Lower lobe of right lung (tissue), 2 donors: ENCODE data around the gene PPP3R2. TPM values are rescaled to one million over a fixed set of nuclear protein-coding genes. Genes with fewer than 3 reads are reported as not detected.

Experiments
- ATAC-seq, 2 donors: fragments of 200-7000 bp; cut with Tn5 transposase; one replicate each; pipeline ENCODE4 v1.9.1; 2020 to 2022; ENCODE audit warnings: mild to moderate bottlenecking in 2 of 2, moderate library complexity in 2 of 2
- DNase-seq: peaks from one replicate; pipeline ENCODE4 v3.0.0-alpha.2; 2020
- H3K27ac ChIP-seq: fragments of 200-600 bp; one replicate; pipeline ENCODE4 v1.8.0; 2022
- H3K27me3 ChIP-seq: fragments of 200-600 bp; one replicate; pipeline ENCODE4 v1.8.0; 2022; ENCODE audit warnings: low read depth
- H3K36me3 ChIP-seq: fragments of 200-600 bp; one replicate; pipeline ENCODE4 v1.8.0; 2022; ENCODE audit warnings: mild to moderate bottlenecking
- H3K4me1 ChIP-seq: fragments of 200-600 bp; one replicate; pipeline ENCODE4 v1.8.0; 2022
- H3K4me3 ChIP-seq: fragments of 200-600 bp; one replicate; pipeline ENCODE4 v1.8.0; 2022; ENCODE audit warnings: mild to moderate bottlenecking
- H3K9me3 ChIP-seq: fragments of 200-600 bp; one replicate; pipeline ENCODE4 v1.8.0; 2022
- intact Hi-C: fragments of 100-400 bp; cut with DNase I; formaldehyde crosslinking; loops from one replicate; pipeline ENCODE4 v1.11.0; 2022
- total RNA-seq: library from RNA; stranded (reverse); fragmentation: NEBNext Ultra II Directional; extraction: Animal tissue kit (Norgen Biotek cat#: 25700); gene quantifications from one replicate; pipeline ENCODE4 v1.2.1, GENCODE V29; 2021
- TF ChIP-seq, protein P1 (sequence below): fragments of 200-600 bp; IDR thresholded peaks from one replicate; pipeline ENCODE4 v1.8.0; 2022; ENCODE audit warnings: antibody characterized with exemption, mild to moderate bottlenecking
- donor health status: DM: no; HTN: yes; CAD: no; lungs with severe emphysema.

The PPP3R2 gene
- total RNA-seq, 1 donor from 2014 or later: not detected

- ATAC-seq (no peak), DNase-seq (no peak)
- H3K27me3 ChIP-seq: no peaks in the 10 kb centered on the region
- intact Hi-C loops: no loop called here
- H3K4me1 ChIP-seq: no peaks in the 10 kb centered on the region
- TF ChIP-seq, protein P1, sequence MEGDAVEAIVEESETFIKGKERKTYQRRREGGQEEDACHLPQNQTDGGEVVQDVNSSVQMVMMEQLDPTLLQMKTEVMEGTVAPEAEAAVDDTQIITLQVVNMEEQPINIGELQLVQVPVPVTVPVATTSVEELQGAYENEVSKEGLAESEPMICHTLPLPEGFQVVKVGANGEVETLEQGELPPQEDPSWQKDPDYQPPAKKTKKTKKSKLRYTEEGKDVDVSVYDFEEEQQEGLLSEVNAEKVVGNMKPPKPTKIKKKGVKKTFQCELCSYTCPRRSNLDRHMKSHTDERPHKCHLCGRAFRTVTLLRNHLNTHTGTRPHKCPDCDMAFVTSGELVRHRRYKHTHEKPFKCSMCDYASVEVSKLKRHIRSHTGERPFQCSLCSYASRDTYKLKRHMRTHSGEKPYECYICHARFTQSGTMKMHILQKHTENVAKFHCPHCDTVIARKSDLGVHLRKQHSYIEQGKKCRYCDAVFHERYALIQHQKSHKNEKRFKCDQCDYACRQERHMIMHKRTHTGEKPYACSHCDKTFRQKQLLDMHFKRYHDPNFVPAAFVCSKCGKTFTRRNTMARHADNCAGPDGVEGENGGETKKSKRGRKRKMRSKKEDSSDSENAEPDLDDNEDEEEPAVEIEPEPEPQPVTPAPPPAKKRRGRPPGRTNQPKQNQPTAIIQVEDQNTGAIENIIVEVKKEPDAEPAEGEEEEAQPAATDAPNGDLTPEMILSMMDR: no peak
- no peak overlapping the region for H3K4me3 ChIP-seq
- no peak overlapping the region for H3K27ac ChIP-seq
- H3K36me3 ChIP-seq: no peaks in the 10 kb centered on the region
- H3K9me3 ChIP-seq: no peaks in the 10 kb centered on the region
These were observed 40.1 kb upstream of the PPP3R2 start for GRCh38 chr9:101634741-101635409.

- no peak overlapping the region for H3K4me3 ChIP-seq
- H3K9me3 ChIP-seq: no peaks in the 10 kb centered on the region
- DNase-seq: no peak
- H3K36me3 ChIP-seq: no peaks in the 10 kb centered on the region
- TF ChIP-seq, protein P1: no peak
- intact Hi-C loops: no loop called here
- H3K4me1 ChIP-seq: no peaks in the 10 kb centered on the region
- no peaks in the 10 kb centered on the region for H3K27me3 ChIP-seq
- H3K27ac ChIP-seq: no peak overlapping the region
- no peak for ATAC-seq
These were observed 37.8 kb upstream of the PPP3R2 start for GRCh38 chr9:101632611-101633010.

DNA sequence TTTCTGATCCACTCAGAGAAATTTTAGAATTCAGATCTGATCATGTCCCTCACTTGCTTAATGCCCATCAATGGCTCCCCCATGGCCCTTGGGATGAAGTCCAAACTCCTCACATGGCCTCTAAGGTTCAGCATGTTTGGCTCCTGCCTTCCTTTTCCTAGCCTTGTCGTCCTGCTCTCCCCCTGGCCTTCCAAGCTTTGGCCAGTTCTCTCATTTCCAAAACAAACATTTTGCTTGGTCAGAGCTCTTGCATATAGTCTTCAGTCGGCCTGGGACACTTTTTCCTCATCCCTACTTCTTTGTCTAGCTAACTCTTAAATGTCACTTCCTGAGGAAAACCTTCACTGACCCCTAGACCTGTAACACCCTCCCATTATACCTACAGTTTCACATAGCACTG lies 37.1 kb upstream of the PPP3R2 start:
- H3K27ac ChIP-seq: no peak overlapping the region
- intact Hi-C loops: no loop called here
- no peaks in the 10 kb centered on the region for H3K36me3 ChIP-seq
- TF ChIP-seq, protein P1: no peak
- ATAC-seq (no peak), DNase-seq (no peak)
- H3K4me3 ChIP-seq: no peak overlapping the region
- no peaks in the 10 kb centered on the region for H3K27me3 ChIP-seq
- H3K4me1 ChIP-seq: no peaks in the 10 kb centered on the region
- no peaks in the 10 kb centered on the region for H3K9me3 ChIP-seq

DNA sequence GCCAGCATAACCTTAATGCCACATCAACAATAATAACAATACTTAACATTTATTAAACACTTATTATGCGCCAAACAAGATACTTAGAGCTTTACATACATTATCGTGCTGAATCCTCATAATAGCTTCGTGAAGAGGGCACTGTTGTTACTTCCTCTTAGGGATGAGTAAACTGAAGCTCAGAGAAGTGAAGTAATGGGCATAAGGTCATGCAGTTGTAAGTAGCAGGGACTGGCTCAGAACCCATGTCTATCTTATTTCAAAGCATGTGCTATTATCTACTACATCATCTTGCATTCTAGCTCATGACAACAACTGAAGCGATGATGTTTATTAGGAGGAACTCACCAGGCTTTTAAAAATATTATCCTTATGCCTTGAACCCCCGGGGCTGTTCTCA lies 34.9 kb upstream of the PPP3R2 start:
- peak in 1 of 2 donors; percentile 52 for ATAC-seq

GRCh38 chr9:101628173-101628572 lies 33.4 kb upstream of the PPP3R2 start:
- intact Hi-C loops: no loop called here
- Histone ChIP-seq H3K36me3 (no peaks in the 10 kb centered on the region), H3K4me1 (no peaks in the 10 kb centered on the region), H3K9me3 (no peaks in the 10 kb centered on the region), H3K27ac (no peak overlapping the region), H3K27me3 (no peaks in the 10 kb centered on the region), H3K4me3 (no peak overlapping the region)
- TF ChIP-seq, protein P1: no peak
- DNase-seq (no peak), ATAC-seq (no peak)

More for the DNA sequence above, 34.9 kb upstream of the PPP3R2 start:
- H3K4me3 ChIP-seq: no peak overlapping the region
- TF ChIP-seq, protein P1: no peak
- DNase-seq: no peak
- H3K27me3 ChIP-seq: no peaks in the 10 kb centered on the region
- no peaks in the 10 kb centered on the region for H3K4me1 ChIP-seq
- H3K27ac ChIP-seq: no peak overlapping the region
- intact Hi-C loops: no loop called here
- H3K9me3 ChIP-seq: no peaks in the 10 kb centered on the region
- no peaks in the 10 kb centered on the region for H3K36me3 ChIP-seq
